Keratinocyte (primary cell): Measurements from ENCODE around the gene EXOC6B. TPM values are rescaled to one million over a fixed set of nuclear protein-coding genes. Genes with fewer than 3 reads are reported as not detected.

Experiments used
- DNase-seq: peaks from one replicate; pipeline ENCODE4 v3.0.0-alpha.2; 2011; ENCODE audit warnings: low read depth, missing footprints, low spot score
- FAIRE-seq: peaks from 2 replicates; lab custom pipeline; 2011; peaks lifted over from hg19 to GRCh38; lab: Jason Lieb, UNC
- H2AFZ ChIP-seq: 2 replicates; pipeline ENCODE4 v1.6.0; 2012; ENCODE audit warnings: low read length, control low read depth, inconsistent platforms; ENCODE audit not compliant: control insufficient read depth
- H3K27ac ChIP-seq: 2 replicates; pipeline ENCODE4 v1.5.1; 2011; ENCODE audit warnings: low read length; ENCODE audit not compliant: control insufficient read depth, insufficient read depth
- H3K27me3 ChIP-seq: 3 replicates; pipeline ENCODE4 v1.6.0; 2011; ENCODE audit warnings: low read length; ENCODE audit not compliant: control insufficient read depth, insufficient read depth; ENCODE audit errors: extremely low read depth
- H3K36me3 ChIP-seq, 2 experiments: 2 replicates in 1 of 2; 3 replicates in 1 of 2; pipeline ENCODE4 v1.5.1; 2011; ENCODE audit warnings: low read length in 2 of 2, mild to moderate bottlenecking in 1 of 2; ENCODE audit not compliant: control insufficient read depth in 2 of 2, insufficient read depth in 2 of 2; ENCODE audit errors: extremely low read depth in 1 of 2
- H3K4me1 ChIP-seq: 3 replicates; pipeline ENCODE4 v1.5.1; 2011; ENCODE audit warnings: low read length; ENCODE audit not compliant: control insufficient read depth, insufficient read depth; ENCODE audit errors: extremely low read depth
- H3K4me2 ChIP-seq: 3 replicates; pipeline ENCODE4 v1.6.0; 2011; ENCODE audit warnings: low read depth, low read length; ENCODE audit not compliant: control insufficient read depth, insufficient read depth; ENCODE audit errors: extremely low read depth
- H3K4me3 ChIP-seq, 3 experiments: fragments of 200-600 bp in 1 of 3; sonication (generic) in 1 of 3; 2 replicates in 2 of 3; 3 replicates in 1 of 3; pipeline ENCODE4 v1.5.1; 2011 to 2016; ENCODE audit warnings: low read length in 3 of 3, mild to moderate bottlenecking in 3 of 3, control low read depth in 2 of 3, inconsistent platforms in 1 of 3, low read depth in 1 of 3, mixed read lengths in 1 of 3, mixed run types in 1 of 3, moderate library complexity in 1 of 3; ENCODE audit not compliant: control insufficient read depth in 2 of 3, insufficient read depth in 2 of 3; ENCODE audit errors: extremely low read depth in 1 of 3
- H3K79me2 ChIP-seq: 2 replicates; pipeline ENCODE4 v1.6.0; 2012; ENCODE audit warnings: low read length; ENCODE audit not compliant: control insufficient read depth, insufficient read depth
- H3K9ac ChIP-seq: 3 replicates; pipeline ENCODE4 v1.6.0; 2011; ENCODE audit warnings: low read length; ENCODE audit not compliant: control insufficient read depth, insufficient read depth; ENCODE audit errors: extremely low read depth
- H3K9me1 ChIP-seq: 3 replicates; pipeline ENCODE4 v1.6.0; 2011; ENCODE audit warnings: low read length; ENCODE audit not compliant: control insufficient read depth, insufficient read depth; ENCODE audit errors: extremely low read depth
- H3K9me3 ChIP-seq: 2 replicates; pipeline ENCODE4 v1.5.1; 2012; ENCODE audit warnings: low read depth, low read length; ENCODE audit not compliant: control insufficient read depth
- H4K20me1 ChIP-seq: 3 replicates; pipeline ENCODE4 v1.6.0; 2011; ENCODE audit warnings: low read length; ENCODE audit not compliant: control insufficient read depth, insufficient read depth; ENCODE audit errors: extremely low read depth
- CTCF ChIP-seq, 3 experiments: IDR thresholded peaks in 1 of 3; conservative IDR thresholded peaks in 1 of 3; optimal IDR thresholded peaks in 1 of 3; 2 replicates in 2 of 3; 3 replicates in 1 of 3; pipeline versions ENCODE3 to v1.5.1; 2011; ENCODE audit warnings: low read length in 3 of 3, mild to moderate bottlenecking in 3 of 3, moderate library complexity in 2 of 3, control low read depth in 1 of 3, inconsistent platforms in 1 of 3; ENCODE audit not compliant: insufficient read depth in 2 of 3; ENCODE audit errors: extremely low read depth in 1 of 3
- EZH2 ChIP-seq: IDR thresholded peaks from one replicate; pipeline ENCODE4 v1.6.1; 2012; ENCODE audit warnings: inconsistent platforms, mild to moderate bottlenecking, low read length, moderate library complexity
- dilution Hi-C: fragments of 300-500 bp; cut with MboI; formaldehyde crosslinking; loops from one replicate; pipeline ENCODE4 v1.7.0; 2020; ENCODE audit warnings: low sequenced_read_pairs; ENCODE audit not compliant: extremely low pct_ligation_motif_present
- polyA plus RNA-seq, 5 experiments: library from polyadenylated mRNA; depleted of rRNA in 3 of 5; stranded (reverse) in 3 of 5; stranded (forward) in 1 of 5; unstranded in 1 of 5; fragments of >200 nt; gene quantifications; 1 replicate in 1 of 5; 2 replicates in 3 of 5; 3 replicates in 1 of 5; pipeline versions ENCODE4 v1.2.1 to v1.2.3, GENCODE V29; 2011 to 2012; ENCODE audit warnings: missing spikeins in 2 of 5, low read depth in 1 of 5, low replicate concordance in 1 of 5

Gene EXOC6B
- polyA plus RNA-seq, 1 donor (not counting 4 experiments of a cell fraction or from before 2014, with no cell fraction given), result 37.3 TPM

- dilution Hi-C loops, result no loop called here
- Histone ChIP-seq H3K9ac (no peak overlapping the region), H3K4me2 (no peak overlapping the region), H3K36me3 (no peaks in the 10 kb centered on the region), H3K4me3 (no peak overlapping the region), H2AFZ (no peak overlapping the region), H3K27ac (no peak overlapping the region), H3K4me1 (peaks cover 12% of the 10 kb centered on the region), H3K9me1 (no peaks in the 10 kb centered on the region), H4K20me1 (no peaks in the 10 kb centered on the region), H3K79me2 (no peaks in the 10 kb centered on the region), H3K27me3 (no peaks in the 10 kb centered on the region), H3K9me3 (no peaks in the 10 kb centered on the region)
- TF ChIP-seq EZH2 (no peak), CTCF (optimal IDR thresholded peaks at IDR 0.05 in 1 of 3, IDR thresholded peaks at IDR 0.05 in 1 of 3, conservative IDR thresholded peaks at IDR 0.05 in 1 of 3; ENCODE audit: extremely low read depth in 1 of 3, insufficient read depth in 2 of 3, low read length in 3 of 3) (no peak)
- no peak for FAIRE-seq
- DNase-seq, result no peak
Observed at GRCh38 chr2:72134408-72134996, 691.3 kb downstream of the EXOC6B start.

GRCh38 chr2:72133721-72134407 lies 692.0 kb downstream of the EXOC6B start:
- Histone ChIP-seq H3K79me2 (no peaks in the 10 kb centered on the region), H3K9ac (no peak overlapping the region), H3K9me3 (no peaks in the 10 kb centered on the region), H3K4me2 (no peak overlapping the region), H3K4me1 (peaks cover 12% of the 10 kb centered on the region), H2AFZ (no peak overlapping the region), H4K20me1 (no peaks in the 10 kb centered on the region), H3K27ac (no peak overlapping the region), H3K9me1 (no peaks in the 10 kb centered on the region), H3K36me3 (no peaks in the 10 kb centered on the region), H3K27me3 (no peaks in the 10 kb centered on the region), H3K4me3 (no peak overlapping the region)
- FAIRE-seq (no peak), DNase-seq (no peak)
- dilution Hi-C loops, result no loop called here
- no peak for TF ChIP-seq CTCF (optimal IDR thresholded peaks at IDR 0.05 in 1 of 3, IDR thresholded peaks at IDR 0.05 in 1 of 3, conservative IDR thresholded peaks at IDR 0.05 in 1 of 3; ENCODE audit: extremely low read depth in 1 of 3, insufficient read depth in 2 of 3, low read length in 3 of 3)
- TF ChIP-seq EZH2, result no peak
